Upper lobe of right lung (tissue), 1 donor: ENCODE data around the gene TTC7B. TPM values are rescaled to one million over a fixed set of nuclear protein-coding genes. Genes with fewer than 3 reads are reported as not detected.

ENCODE experiments used
- ATAC-seq: fragments of 200-7000 bp; cut with Tn5 transposase; one replicate; pipeline ENCODE4 v1.9.1; 2020; ENCODE audit warnings: mild to moderate bottlenecking, moderate library complexity
- DNase-seq: peaks from one replicate; pipeline ENCODE4 v3.0.0-alpha.2; 2020
- H3K27ac ChIP-seq: fragments of 200-600 bp; one replicate; pipeline ENCODE4 v1.8.0; 2022
- H3K27me3 ChIP-seq: fragments of 200-600 bp; one replicate; pipeline ENCODE4 v1.8.0; 2022; ENCODE audit warnings: mild to moderate bottlenecking
- H3K36me3 ChIP-seq: fragments of 200-600 bp; one replicate; pipeline ENCODE4 v1.8.0; 2022
- H3K4me1 ChIP-seq: fragments of 200-600 bp; one replicate; pipeline ENCODE4 v1.8.0; 2022
- H3K4me3 ChIP-seq: fragments of 200-600 bp; one replicate; pipeline ENCODE4 v1.8.0; 2022; ENCODE audit warnings: mild to moderate bottlenecking
- H3K9me3 ChIP-seq: fragments of 200-600 bp; one replicate; pipeline ENCODE4 v1.8.0; 2022
- CTCF ChIP-seq: fragments of 200-600 bp; IDR thresholded peaks from one replicate; pipeline ENCODE4 v1.8.0; 2022; ENCODE audit warnings: antibody characterized with exemption
- intact Hi-C: fragments of 100-400 bp; cut with DNase I; formaldehyde crosslinking; loops from one replicate; pipeline ENCODE4 v1.11.0; 2022
- total RNA-seq: library from RNA; stranded (reverse); fragmentation: NEBNext Ultra II Directional; extraction: Animal tissue kit (Norgen Biotek cat#: 25700); gene quantifications from one replicate; pipeline ENCODE4 v1.2.1, GENCODE V29; 2021
- donor health status: DM: no; HTN: yes; CAD: no; lungs with severe emphysema.

The TTC7B gene
- total RNA-seq, 1 donor from 2014 or later = 41.5 TPM

- Histone ChIP-seq H3K27ac (no peak overlapping the region), H3K4me3 (no peak overlapping the region), H3K9me3 (no peaks in the 10 kb centered on the region), H3K36me3 (no peaks in the 10 kb centered on the region), H3K4me1 (peaks cover 18% of the 10 kb centered on the region), H3K27me3 (no peaks in the 10 kb centered on the region)
- intact Hi-C loops = no loop called here
- TF ChIP-seq CTCF = no peak
- ATAC-seq (no peak), DNase-seq (no peak)
Observed at GRCh38 chr14:90491221-90491885, 324.9 kb downstream of the TTC7B start.

- Histone ChIP-seq H3K36me3 (no peaks in the 10 kb centered on the region), H3K9me3 (no peaks in the 10 kb centered on the region), H3K4me1 (peaks cover 18% of the 10 kb centered on the region), H3K4me3 (no peak overlapping the region), H3K27me3 (no peaks in the 10 kb centered on the region), H3K27ac (no peak overlapping the region)
- intact Hi-C loops = no loop called here
- ATAC-seq (no peak), DNase-seq (no peak)
- TF ChIP-seq CTCF = no peak
Observed at GRCh38 chr14:90490720-90491050, 325.5 kb downstream of the TTC7B start.

GRCh38 chr14:90489916-90490719 lies 326.1 kb downstream of the TTC7B start:
- H3K36me3 ChIP-seq = no peaks in the 10 kb centered on the region
- peaks cover 18% of the 10 kb centered on the region for H3K4me1 ChIP-seq
- DNase-seq (no peak), ATAC-seq (no peak)
- H3K27ac ChIP-seq = no peak overlapping the region
- H3K27me3 ChIP-seq = no peaks in the 10 kb centered on the region
- no peak overlapping the region for H3K4me3 ChIP-seq
- H3K9me3 ChIP-seq = no peaks in the 10 kb centered on the region
- intact Hi-C loops = no loop called here
- no peak for TF ChIP-seq CTCF

GRCh38 chr14:90489306-90489705 lies 326.9 kb downstream of the TTC7B start:
- Histone ChIP-seq H3K27me3 (no peaks in the 10 kb centered on the region), H3K36me3 (no peaks in the 10 kb centered on the region), H3K4me1 (peaks cover 18% of the 10 kb centered on the region), H3K27ac (no peak overlapping the region), H3K4me3 (no peak overlapping the region), H3K9me3 (no peaks in the 10 kb centered on the region)
- no peak for ATAC-seq
- intact Hi-C loops = no loop called here
- TF ChIP-seq CTCF = no peak
- DNase-seq = no peak

- no peak for ATAC-seq
Observed at GRCh38 chr14:90488256-90488655, 328.0 kb downstream of the TTC7B start.

More at GRCh38 chr14:90488256-90488655, 328.0 kb downstream of the TTC7B start:
- Histone ChIP-seq H3K27me3 (no peaks in the 10 kb centered on the region), H3K9me3 (no peaks in the 10 kb centered on the region), H3K4me1 (peaks cover 18% of the 10 kb centered on the region), H3K4me3 (no peak overlapping the region), H3K36me3 (no peaks in the 10 kb centered on the region), H3K27ac (no peak overlapping the region)
- DNase-seq = no peak
- intact Hi-C loops = no loop called here
- TF ChIP-seq CTCF = no peak
